Left renal cortex interstitium (tissue), 4 donors: ENCODE results near the gene EPHX1. TPM values are rescaled to one million over a fixed set of nuclear protein-coding genes. Genes with fewer than 3 reads are reported as not detected.

Experiments used
- DNase-seq, 4 donors: peaks; one replicate each; pipeline ENCODE4 v3.0.0-alpha.2; 2013; ENCODE audit warnings: low read depth in 4 of 4, low spot score in 2 of 4, missing footprints in 1 of 4
- polyA plus RNA-seq, 4 donors: library from polyadenylated mRNA; unstranded; fragments of 120-200 nt; gene quantifications; one replicate each; pipeline ENCODE4 v1.2.1, GENCODE V29; 2013; ENCODE audit not compliant: insufficient read length in 4 of 4

Gene EPHX1
- polyA plus RNA-seq, 4 donors = 54.5 to 66.5 (median 57.6) TPM

DNA sequence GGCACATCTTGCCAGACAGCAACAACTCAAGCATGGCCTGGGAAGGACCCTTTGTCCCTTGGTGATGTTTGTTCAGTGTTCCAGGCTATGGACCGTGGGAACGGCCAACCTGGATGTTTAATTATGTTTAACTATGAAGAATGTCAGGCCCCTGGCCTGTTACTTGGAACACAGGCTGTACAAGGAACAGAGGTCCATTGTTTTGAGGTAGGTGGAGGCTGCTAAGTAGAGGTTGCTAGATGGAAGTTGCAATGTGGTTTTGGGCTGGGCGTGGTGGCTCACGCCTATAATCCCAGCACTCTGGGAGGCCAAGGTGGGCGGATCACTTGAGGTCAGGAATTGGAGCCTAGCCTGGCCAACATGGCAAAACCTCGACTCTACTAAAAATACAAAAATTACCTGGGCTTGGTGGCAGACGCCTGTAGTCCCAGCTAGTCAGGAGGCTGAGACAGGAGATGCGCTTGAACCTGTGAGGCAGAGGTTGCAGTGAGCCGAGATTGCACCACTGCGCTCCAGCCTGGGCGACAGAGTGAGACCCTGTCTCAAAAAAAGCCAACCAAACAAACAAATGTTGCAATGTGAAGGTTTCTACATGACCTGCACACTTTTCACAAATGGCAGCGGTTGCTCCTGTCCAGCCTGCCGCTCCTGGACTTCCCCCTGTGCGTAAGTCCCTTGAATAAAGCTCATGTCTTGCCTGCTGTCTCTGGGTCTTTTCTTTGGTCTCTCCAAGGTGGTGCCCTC is 81.5 kb downstream of the EPHX1 start:
- DNase-seq = peak in 1 of 4 donors; percentile 19

DNA sequence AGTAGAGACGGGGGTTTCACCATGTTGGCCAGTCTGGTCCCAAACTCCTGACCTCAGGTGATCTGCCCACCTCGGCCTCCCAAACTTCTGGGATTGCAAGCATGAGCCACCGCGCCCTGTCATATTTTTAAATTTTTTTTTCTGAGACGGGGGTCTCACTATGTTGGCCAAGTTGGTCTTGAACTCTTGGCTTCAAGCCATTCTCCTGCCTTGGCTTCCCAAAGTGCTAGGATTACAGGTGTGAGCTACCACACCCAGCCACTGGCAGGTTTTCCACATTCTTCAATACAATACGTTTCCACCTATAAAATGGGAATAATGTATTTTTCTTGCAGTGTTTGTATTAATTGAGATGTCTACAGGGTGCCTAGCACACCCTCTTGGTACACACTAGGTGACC is 82.4 kb downstream of the EPHX1 start:
- DNase-seq = no peak

Other genes starting within 250 kb of the EPHX1 start
- gene ENAH, start 157.0 kb upstream of the EPHX1 start, polyA plus RNA-seq = 100 to 1,000 TPM in 3 of 4 donors, 10 to 100 TPM in 1; 97.9 to 114 (median 105) TPM
- gene SRP9, start 32.3 kb upstream of the EPHX1 start, polyA plus RNA-seq = 100 to 1,000 TPM; 360 to 492 (median 444) TPM
- 10 to 100 TPM; 35.5 to 92.6 (median 63.6) TPM for gene TMEM63A, start 72.3 kb downstream of the EPHX1 start, polyA plus RNA-seq
- gene LEFTY1, start 79.0 kb downstream of the EPHX1 start, polyA plus RNA-seq = 1 to 10 TPM; 2.5 to 9.3 (median 6.0) TPM
- 10 to 100 TPM; 41.1 to 64.4 (median 56.4) TPM for gene PYCR2, start 114.1 kb downstream of the EPHX1 start, polyA plus RNA-seq
- gene LEFTY2, start 131.1 kb downstream of the EPHX1 start, polyA plus RNA-seq = 1 to 10 TPM in 3 of 4 donors, under 1 TPM in 1; 0.72 to 1.6 (median 1.1) TPM
- 10 to 100 TPM; 19.2 to 23.2 (median 21.7) TPM for gene SDE2, start 189.2 kb downstream of the EPHX1 start, polyA plus RNA-seq